PC-3 (cell line): ENCODE measurements around the gene DDX17. TPM values are rescaled to one million over a fixed set of nuclear protein-coding genes. Genes with fewer than 3 reads are reported as not detected.

Experiments used
- ATAC-seq: fragments of 200-7000 bp; cut with Tn5 transposase; 2 replicates; pipeline ENCODE4 v1.9.1; 2020; ENCODE audit warnings: mild to moderate bottlenecking, moderate library complexity
- BruUV-seq: library from RNA; stranded (reverse); fragments of 400-500 nt; replicated peaks from 2 replicates; lab custom pipeline; 2021; lab: Mats Ljungman, UMichigan
- CTCF ChIA-PET: fragments of 300-600 bp; sonication (Branson Sonifier 250); formaldehyde crosslinking; loops from one replicate; lab custom pipeline; 2022; ENCODE audit warnings: antibody characterized with exemption; lab: Charles Lee
- POLR2A ChIA-PET: fragments of 300-600 bp; sonication (Branson Sonifier 250); formaldehyde crosslinking; loops from one replicate; lab custom pipeline; 2022; ENCODE audit warnings: antibody characterized with exemption; ENCODE audit not compliant: unreplicated experiment; lab: Charles Lee
- DNase-seq: peaks from one replicate; pipeline ENCODE4 v3.0.0-alpha.2; 2015
- H2AFZ ChIP-seq: fragments of 300-600 bp; sonication (generic); 2 replicates; pipeline ENCODE4 v1.6.0; 2016; ENCODE audit warnings: antibody characterized with exemption, low read length
- H3F3A ChIP-seq: fragments of 300-600 bp; sonication (generic); one replicate; pipeline ENCODE4 v1.6.0; 2017; ENCODE audit warnings: antibody characterized with exemption, low read length, control low read depth, mild to moderate bottlenecking; ENCODE audit not compliant: unreplicated experiment
- H3K27ac ChIP-seq: fragments of 300-600 bp; sonication (generic); 2 replicates; pipeline ENCODE4 v1.5.1; 2016; ENCODE audit warnings: mild to moderate bottlenecking, low read length
- H3K27me3 ChIP-seq: fragments of 300-600 bp; sonication (generic); 2 replicates; pipeline ENCODE4 v1.6.1; 2016; ENCODE audit warnings: low read length, mixed read lengths
- H3K36me3 ChIP-seq: fragments of 300-600 bp; sonication (generic); 2 replicates; pipeline ENCODE4 v1.6.1; 2016; ENCODE audit warnings: low read depth, mixed run types, low read length, mixed read lengths
- H3K4me1 ChIP-seq: fragments of 300-600 bp; sonication (generic); 2 replicates; pipeline ENCODE4 v1.5.1; 2016; ENCODE audit warnings: low read length; ENCODE audit not compliant: insufficient read depth
- H3K4me2 ChIP-seq: fragments of 300-600 bp; sonication (generic); 2 replicates; pipeline ENCODE4 v1.6.0; 2016; ENCODE audit warnings: low read length
- H3K4me3 ChIP-seq: fragments of 300-600 bp; sonication (generic); 2 replicates; pipeline ENCODE4 v1.5.1; 2016; ENCODE audit warnings: mild to moderate bottlenecking, low read length, mixed read lengths
- H3K79me2 ChIP-seq: fragments of 300-600 bp; sonication (generic); 2 replicates; pipeline ENCODE4 v1.6.1; 2017; ENCODE audit warnings: low read length, mixed read lengths
- H3K9ac ChIP-seq: fragments of 300-600 bp; sonication (generic); 2 replicates; pipeline ENCODE4 v1.6.0; 2016; ENCODE audit warnings: mild to moderate bottlenecking, low read length
- H3K9me2 ChIP-seq: fragments of 300-600 bp; sonication (generic); replicated peaks from 2 replicates; pipeline ENCODE4 v1.6.1; 2016; ENCODE audit warnings: mixed run types, low read length, mixed read lengths
- H3K9me3 ChIP-seq: fragments of 300-600 bp; sonication (generic); 2 replicates; pipeline ENCODE4 v1.6.1; 2016; ENCODE audit warnings: low read length, mixed read lengths
- H4K20me1 ChIP-seq: fragments of 300-600 bp; sonication (generic); 2 replicates; pipeline ENCODE4 v1.6.1; 2016; ENCODE audit warnings: low read length, mixed read lengths
- CTCF ChIP-seq: fragments of 300-600 bp; sonication (generic); conservative IDR thresholded peaks from 2 replicates; pipeline ENCODE4 v1.5.1; 2017; ENCODE audit warnings: antibody characterized with exemption, low read depth, mild to moderate bottlenecking, low read length
- EZH2 ChIP-seq: fragments of 300-600 bp; sonication (generic); IDR thresholded peaks from one replicate; pipeline ENCODE4 v1.6.1; 2017; ENCODE audit warnings: antibody characterized with exemption, mild to moderate bottlenecking, low read length; ENCODE audit not compliant: unreplicated experiment
- EZH2phosphoT487 ChIP-seq: fragments of 300-600 bp; sonication (generic); IDR thresholded peaks from 2 replicates; pipeline ENCODE4 v1.6.1; 2018; ENCODE audit warnings: mild to moderate bottlenecking, antibody characterized with exemption, low read length, borderline replicate concordance
- intact Hi-C: fragments of 100-400 bp; cut with micrococcal nuclease; formaldehyde crosslinking; loops from 2 replicates; pipeline ENCODE4 v1.9.0; 2023
- total RNA-seq: library from RNA; depleted of rRNA; stranded (reverse); fragments of >200 nt; gene quantifications from 2 replicates; pipeline ENCODE4 v1.2.3, GENCODE V29; 2014

DDX17 gene
- total RNA-seq, 1 experiment from 2014 or later: 333 TPM

- H3K4me3 ChIP-seq: peak overlapping the region; percentile 46; the same call in 1 of the 2 replicates
- H4K20me1 ChIP-seq: no peaks in the 10 kb centered on the region
- H3K9me3 ChIP-seq: no peaks in the 10 kb centered on the region
- ChIA-PET CTCF (no interaction called here), POLR2A (no interaction called here)
- no peaks in the 10 kb centered on the region for H3K36me3 ChIP-seq
- no peak overlapping the region for H3K9ac ChIP-seq
- H3K79me2 ChIP-seq: no peaks in the 10 kb centered on the region
- intact Hi-C loops: no loop called here
- no peaks in the 10 kb centered on the region for H3F3A ChIP-seq
- H3K4me2 ChIP-seq: peak overlapping the region; percentile 76
- ATAC-seq (peak; percentile 82), DNase-seq (peak; percentile 73)
- peak overlapping the region; percentile 63; the same call in 1 of the 2 replicates for H2AFZ ChIP-seq
- H3K4me1 ChIP-seq: no peaks in the 10 kb centered on the region
- no peaks in the 10 kb centered on the region for H3K27me3 ChIP-seq
- no TSS peak for BruUV-seq
- no peak overlapping the region for H3K27ac ChIP-seq
- no peaks in the 10 kb centered on the region for H3K9me2 ChIP-seq
- TF ChIP-seq EZH2 (no peak), CTCF (no peak), EZH2phosphoT487 (no peak)
These were observed 44.6 kb downstream of the DDX17 start for GRCh38 chr22:38461414-38462081.

- CTCF ChIA-PET: no interaction called here
- H3K27ac ChIP-seq: no peak overlapping the region
- ATAC-seq: peak; percentile 20
These were observed 45.1 kb downstream of the DDX17 start for GRCh38 chr22:38461057-38461413.

More at GRCh38 chr22:38461057-38461413, 45.1 kb downstream of the DDX17 start:
- Histone ChIP-seq H3K36me3 (no peaks in the 10 kb centered on the region), H3F3A (no peaks in the 10 kb centered on the region), H3K4me2 (peak overlapping the region; percentile 76), H3K79me2 (no peaks in the 10 kb centered on the region), H3K4me3 (peak overlapping the region; percentile 46; the same call in 1 of the 2 replicates), H4K20me1 (no peaks in the 10 kb centered on the region), H2AFZ (peak overlapping the region; percentile 63; the same call in 1 of the 2 replicates), H3K27me3 (no peaks in the 10 kb centered on the region), H3K9me3 (no peaks in the 10 kb centered on the region), H3K4me1 (no peaks in the 10 kb centered on the region), H3K9me2 (no peaks in the 10 kb centered on the region), H3K9ac (no peak overlapping the region)
- POLR2A ChIA-PET: no interaction called here
- no peak for TF ChIP-seq CTCF
- no peak for TF ChIP-seq EZH2
- TF ChIP-seq EZH2phosphoT487: no peak
- no peak for DNase-seq
- BruUV-seq: no TSS peak
- intact Hi-C loops: no loop called here
